ENCODE results near the gene MDP1.
"Not testable (repeated sequence)": the region's sequence is repeated elsewhere in the genome, so short reads cannot be mapped to it uniquely, and the experiment has no call there.

Gene MDP1

GRCh38 chr14:24251880-24252288, 36.0 kb upstream of the MDP1 start:
- no peak for DNase-seq (ENCODE audit: low read depth in 3 of 3, low spot score in 1 of 3)

DNA sequence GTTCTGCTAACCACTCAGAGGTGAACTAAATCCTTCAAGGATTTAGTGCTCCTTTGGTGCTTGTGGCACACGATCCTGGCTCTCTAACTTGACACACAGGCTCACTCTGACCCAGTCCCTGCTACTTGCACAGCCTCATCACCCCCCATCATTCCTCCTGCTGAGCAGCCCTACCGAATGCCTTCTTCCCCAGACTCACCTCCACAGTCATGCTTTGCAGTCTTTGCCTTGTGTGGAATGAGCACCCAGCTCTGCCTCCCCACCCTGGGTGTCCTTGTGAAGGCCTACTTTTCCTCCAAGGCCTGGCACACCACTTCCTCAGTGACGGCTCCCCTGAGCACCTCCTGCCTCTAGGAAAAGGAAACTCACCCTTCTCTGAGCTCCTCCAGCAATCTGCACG, 34.5 kb upstream of the MDP1 start:
- no peak for DNase-seq (ENCODE audit: low read depth in 3 of 3, low spot score in 1 of 3)

DNA sequence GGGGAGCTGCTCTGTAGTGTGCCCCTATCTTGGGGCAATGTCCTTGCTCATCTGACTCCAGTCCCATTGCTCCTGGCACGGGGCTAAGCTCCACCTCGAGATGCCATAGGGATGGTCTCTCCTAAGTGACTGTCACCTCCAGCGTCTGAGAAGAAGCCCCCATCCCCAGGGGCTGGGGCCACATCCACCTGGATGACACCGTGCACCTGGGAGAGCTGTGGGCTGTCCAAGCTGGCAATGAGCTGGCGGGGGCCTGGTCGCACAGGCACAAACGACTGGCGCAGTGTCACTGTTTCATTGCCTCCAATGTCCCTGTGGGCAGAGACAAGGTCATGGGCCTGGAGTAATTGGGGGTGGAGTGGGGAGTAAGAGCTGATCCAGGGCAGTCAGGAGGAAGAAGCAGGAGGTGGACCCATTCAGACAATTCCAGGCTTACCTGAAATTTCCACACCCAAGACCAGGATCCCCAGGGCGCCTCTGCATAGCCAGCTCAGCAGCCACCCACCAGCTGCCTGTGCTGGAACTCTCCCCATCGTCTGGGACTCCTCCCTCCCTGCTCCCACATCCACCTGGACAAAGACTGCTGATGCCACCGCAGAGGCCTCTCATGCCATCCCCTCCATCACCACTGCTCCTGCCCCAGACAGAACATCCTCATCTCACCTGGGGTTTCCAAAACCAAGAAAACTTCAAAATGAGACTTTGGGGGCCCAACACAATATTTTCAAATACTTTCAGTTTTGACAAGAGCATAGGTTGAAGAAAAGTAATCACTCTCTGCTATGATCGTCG, 33.6 kb upstream of the MDP1 start:
- DNase-seq (ENCODE audit: low read depth in 3 of 3, low spot score in 1 of 3) = no peak

DNA sequence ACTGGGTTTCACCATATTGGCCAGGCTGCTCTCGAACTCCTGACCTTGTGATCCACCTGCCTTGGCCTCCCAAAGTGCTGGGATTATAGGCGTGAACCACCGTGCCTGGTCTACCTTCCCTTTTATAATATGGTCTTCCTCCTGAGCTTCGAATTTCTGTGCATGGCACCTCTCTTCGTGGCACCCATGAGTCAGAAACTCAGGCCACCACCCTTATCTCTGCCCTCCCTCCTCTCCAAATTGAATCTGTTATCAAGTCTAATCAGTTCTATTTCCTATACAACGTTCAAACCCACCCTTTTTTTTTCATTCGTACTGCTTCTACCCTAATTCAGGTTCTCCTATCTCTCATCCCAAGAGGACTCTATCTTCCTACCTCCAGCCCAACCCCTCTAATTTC, 31.6 kb upstream of the MDP1 start:
- DNase-seq (ENCODE audit: low read depth in 3 of 3, low spot score in 1 of 3) = no peak

- DNase-seq (ENCODE audit: low read depth in 3 of 3, low spot score in 1 of 3) = no peak
Measured at GRCh38 chr14:24246765-24247212, 30.9 kb upstream of the MDP1 start.

- not testable (repeated sequence) for DNase-seq (ENCODE audit: low read depth in 3 of 3, low spot score in 1 of 3)
Measured at GRCh38 chr14:24245350-24245749, 29.5 kb upstream of the MDP1 start.

GRCh38 chr14:24243336-24243836, 27.5 kb upstream of the MDP1 start:
- DNase-seq (ENCODE audit: low read depth in 3 of 3, low spot score in 1 of 3) = no peak

- peak; percentile 84 to 85 (median 85) for DNase-seq (ENCODE audit: low read depth in 3 of 3, low spot score in 1 of 3)
Measured at GRCh38 chr14:24241829-24242443, 26.1 kb upstream of the MDP1 start.

DNA sequence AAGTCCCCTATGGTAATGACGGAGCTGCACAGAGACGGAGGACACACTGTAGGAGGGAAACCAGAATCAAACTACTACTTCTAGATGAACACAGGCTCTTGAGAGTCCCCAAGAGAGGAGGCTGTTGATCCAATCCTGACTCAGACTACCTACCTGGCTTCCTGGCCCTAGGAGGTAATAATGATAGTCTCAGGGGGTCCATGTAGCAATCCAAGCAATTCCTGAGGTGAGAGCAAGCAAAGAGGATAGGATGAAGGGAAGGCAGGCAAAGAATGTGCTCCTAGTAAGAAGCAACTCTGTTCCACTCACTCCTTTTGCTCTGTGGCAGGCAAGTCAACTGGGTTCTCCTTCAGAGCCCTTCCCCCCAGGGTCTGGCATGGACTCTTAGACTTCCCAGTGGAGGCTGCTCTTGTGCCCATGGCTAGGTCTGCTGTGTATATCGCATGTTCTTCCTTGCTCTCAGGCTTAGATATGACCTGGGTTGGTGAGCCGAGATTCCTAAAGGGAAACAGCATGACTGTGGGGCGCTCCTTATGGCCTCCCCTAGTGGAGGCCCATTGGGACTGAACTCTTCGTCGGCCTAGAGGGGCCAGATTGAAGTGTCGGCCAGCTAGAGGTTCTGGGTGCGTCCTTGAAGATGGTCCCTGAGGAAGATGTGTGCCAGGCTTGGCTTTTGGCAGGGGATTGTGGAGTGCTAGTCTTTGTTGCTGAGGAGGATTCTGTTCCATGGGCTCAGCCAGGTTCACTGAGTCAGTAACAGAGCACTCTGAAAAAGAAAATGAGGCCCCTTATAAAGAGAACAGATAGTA, 24.4 kb upstream of the MDP1 start:
- no peak for DNase-seq (ENCODE audit: low read depth in 3 of 3, low spot score in 1 of 3)

DNA sequence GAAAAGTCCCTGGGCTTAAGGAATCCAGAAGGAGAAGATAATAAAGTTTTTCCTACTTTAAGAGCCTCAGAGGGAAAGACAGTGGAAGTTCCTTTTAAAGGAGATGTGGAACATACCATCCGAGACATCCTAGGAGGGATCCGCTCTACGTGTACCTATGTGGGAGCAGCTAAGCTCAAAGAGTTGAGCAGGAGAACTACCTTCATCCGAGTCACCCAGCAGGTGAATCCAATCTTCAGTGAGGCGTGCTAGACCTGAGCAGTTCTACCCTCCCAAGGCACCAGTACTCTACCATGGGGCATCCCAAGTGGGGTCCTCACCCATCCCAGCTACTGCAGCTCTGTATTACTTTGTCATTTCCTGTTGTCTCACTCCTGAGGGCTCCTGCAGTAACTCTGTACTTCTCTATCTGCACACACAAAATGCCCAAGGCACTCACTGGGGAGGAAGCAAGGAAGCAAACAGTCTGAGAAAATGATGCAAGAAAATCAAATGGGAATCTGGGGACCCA, 22.7 kb upstream of the MDP1 start:
- no peak for DNase-seq (ENCODE audit: low read depth in 3 of 3, low spot score in 1 of 3)

GRCh38 chr14:24238123-24238522, 22.3 kb upstream of the MDP1 start:
- DNase-seq (ENCODE audit: low read depth in 3 of 3, low spot score in 1 of 3) = no peak

DNA sequence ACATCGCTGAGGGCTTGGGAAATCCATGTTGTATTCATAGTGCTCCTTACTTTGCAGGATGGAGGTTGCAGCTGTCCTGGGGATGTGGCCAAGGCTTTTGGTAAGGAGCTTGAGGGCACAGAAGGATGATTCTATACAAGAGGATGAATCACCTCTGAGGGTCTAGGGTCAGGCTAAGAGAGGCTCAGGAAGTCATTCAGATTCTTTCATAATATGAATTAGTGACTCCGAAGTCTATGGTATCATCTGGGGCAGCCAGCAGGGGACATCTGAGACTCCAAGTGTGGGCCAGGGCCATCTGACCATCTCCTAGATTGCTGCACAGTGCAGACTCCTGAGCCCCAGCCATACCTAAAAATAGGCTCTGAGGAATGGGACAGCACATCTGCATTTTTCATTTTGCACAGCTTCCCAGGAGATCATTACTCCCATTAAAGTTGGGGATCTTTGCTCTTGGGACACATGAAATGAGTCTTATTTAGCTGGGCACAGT, 21.6 kb upstream of the MDP1 start:
- DNase-seq (ENCODE audit: low read depth in 3 of 3, low spot score in 1 of 3) = no peak

DNA sequence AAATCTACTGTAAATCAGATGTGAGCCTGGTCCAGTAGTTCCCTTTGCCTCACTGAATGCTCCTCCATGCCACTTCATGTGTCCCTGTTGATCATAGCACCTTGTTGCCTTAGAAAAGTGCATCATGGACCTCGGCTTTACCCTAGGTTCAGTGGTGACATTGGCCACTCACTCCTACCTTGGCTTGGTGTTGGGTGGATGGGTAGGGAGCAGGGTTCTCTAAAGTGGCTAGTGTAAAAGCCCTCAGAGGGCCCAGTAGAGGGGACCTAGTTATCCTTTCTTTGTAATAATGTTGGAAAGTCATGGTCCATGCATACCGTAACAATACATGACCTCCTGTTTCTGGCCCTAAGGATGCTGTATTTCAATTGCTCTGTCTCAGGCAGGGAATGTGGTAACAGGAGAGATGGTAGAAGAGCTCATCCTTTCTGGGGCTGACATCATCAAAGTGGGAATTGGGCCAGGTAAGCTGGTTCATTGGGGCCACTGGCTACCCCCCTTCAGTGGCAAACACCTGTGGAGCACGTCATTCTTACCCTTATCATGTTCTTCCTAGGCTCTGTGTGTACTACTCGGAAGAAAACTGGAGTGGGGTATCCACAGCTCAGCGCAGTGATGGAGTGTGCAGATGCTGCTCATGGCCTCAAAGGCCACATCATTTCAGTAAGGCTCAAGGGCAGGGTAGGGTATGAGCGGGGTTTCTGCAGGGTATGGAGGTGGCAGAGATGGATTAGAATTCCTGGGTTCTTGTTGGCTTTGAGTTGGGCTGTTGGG, 21.0 kb upstream of the MDP1 start:
- DNase-seq (ENCODE audit: low read depth in 3 of 3, low spot score in 1 of 3) = no peak

DNA sequence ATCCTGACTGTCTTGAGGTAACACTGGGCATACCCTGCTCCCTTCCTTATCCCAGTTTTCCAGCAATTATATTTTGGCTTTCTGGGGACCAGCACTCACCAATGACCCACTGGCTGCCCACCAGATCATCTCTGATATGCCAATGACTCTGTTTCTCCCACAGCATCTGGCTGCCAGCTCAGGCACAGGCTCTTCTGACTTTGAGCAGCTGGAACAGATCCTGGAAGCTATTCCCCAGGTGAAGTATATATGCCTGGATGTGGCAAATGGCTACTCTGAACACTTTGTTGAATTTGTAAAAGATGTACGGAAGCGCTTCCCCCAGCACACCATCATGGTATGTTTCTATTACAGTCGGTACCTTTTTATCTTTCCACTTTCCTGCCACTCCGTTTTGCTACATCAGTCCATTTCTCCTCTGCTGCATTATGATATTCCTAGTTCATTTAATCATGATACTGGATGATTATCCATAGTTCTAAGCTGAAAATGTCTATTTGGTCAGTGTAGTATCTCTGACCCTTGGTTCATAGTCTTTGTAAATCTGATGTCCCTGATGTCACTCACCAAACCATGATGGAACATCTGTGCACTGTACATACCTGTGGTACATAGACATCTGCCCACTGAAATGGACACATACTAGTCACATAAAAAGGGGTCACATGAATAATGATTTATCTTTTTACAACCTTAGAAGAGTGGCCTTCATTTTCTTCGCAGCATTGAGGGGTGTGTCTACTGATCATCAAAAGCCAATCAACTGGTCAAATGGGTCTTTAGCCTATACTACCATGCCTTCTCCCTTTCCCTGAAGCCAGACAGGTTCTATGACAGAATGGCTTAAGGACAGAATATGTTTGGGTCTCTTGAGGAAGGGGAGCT, 20.2 kb upstream of the MDP1 start:
- DNase-seq (ENCODE audit: low read depth in 3 of 3, low spot score in 1 of 3) = no peak

DNA sequence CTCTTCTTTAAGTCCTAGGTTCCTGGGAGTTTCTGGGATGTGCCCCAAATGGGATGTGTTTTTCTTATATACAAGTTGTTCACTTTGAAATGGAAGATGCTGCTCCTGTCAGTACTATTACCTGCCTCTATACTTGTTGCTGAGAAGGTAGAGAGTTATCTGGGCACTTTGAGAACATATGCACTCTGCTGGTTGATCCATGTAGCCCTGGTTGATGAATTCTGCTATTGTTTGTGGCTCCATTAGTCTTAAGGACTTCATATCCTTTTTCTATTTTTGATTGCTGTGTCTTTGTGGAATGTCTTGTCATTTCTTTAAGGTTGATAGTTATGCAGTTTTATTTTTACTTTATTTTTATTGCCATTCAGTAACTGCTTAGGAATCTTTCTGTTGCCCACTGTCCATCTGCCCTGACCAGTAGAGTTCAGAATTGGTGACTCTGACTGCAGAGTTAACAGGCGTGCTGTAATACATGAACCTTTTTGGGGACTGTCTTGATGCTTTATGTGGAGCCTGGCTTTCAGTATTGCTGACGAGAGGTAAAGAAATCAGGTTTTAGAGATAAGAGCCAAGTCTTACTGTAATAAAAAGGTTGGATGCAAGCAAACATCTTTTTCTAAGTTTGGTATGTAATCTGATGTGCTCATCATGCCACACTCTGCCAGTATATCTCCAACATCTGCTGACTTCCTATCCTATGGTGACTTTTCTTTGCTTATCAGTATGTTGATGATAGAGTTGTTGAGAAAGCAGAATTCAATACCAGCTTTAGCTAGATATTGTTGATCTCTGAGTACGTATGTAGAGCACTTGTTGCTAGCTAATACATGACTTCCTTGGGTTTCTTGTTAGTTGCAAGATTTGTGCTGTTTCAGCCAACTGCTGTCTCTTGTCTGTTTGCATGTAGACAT, 18.5 kb upstream of the MDP1 start:
- DNase-seq (ENCODE audit: low read depth in 3 of 3, low spot score in 1 of 3) = no peak

DNA sequence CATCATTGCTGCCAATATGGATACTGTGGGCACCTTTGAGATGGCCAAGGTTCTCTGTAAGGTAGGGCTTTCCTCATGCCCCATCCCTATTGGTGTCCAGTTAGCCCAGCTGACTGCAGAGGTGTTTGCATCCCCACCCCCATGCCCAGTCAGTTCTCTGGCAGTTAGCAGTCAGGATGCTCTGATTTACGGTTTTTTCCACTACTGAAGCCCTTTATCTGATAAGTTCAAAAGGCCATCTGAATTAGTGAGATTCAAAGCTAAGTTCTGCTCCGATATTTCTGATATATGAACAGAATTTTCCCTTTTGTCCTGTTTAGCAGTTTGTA, 17.6 kb upstream of the MDP1 start:
- no peak for DNase-seq (ENCODE audit: low read depth in 3 of 3, low spot score in 1 of 3)

DNA sequence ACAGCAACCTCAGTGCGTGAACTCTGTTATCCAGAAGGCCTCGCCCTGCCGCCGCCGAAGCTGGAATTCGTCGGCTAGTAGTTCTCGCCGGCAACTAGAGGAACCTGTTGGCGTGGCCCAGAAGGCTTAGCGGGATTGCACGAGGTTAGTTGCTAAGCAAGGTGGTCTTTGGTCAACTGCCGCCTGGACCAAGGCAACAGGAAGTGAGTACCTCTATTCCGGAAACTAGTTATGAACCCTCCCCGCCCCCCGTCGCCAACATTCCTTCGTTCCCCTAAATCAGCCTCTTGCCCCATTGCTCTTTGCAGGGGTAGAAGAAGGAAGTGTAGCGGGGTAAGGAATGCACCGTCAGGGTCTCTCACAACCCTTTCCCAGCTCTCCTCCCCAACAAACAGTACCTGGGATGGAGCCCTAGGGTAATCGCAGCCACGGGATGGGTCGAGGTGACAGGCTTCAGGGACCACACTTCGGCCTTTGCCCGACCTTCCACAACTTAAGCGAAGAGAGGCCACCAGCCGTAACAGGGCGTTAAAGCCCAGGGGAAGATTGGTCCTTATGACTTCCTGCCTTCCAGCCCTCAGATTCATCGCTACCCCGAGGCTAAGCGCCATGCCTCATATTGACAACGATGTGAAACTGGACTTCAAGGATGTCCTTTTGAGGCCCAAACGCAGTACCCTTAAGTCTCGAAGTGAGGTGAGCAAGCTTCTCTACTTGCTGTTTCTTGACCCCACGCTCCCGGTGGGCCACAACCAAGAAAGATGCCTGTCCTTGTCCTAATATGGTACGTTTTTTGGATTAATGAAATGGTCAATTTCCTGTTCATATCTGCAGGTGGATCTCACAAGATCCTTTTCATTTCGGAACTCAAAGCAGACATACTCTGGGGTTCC, 17.0 kb upstream of the MDP1 start, which contains the start of gene GMPR2:
Gene GMPR2, plus strand, starts transcription at position 285 of the 893 bp plus-strand sequence. Its CDS starts 325 bp downstream, at position 610.
- no peak for DNase-seq (ENCODE audit: low read depth in 3 of 3, low spot score in 1 of 3)
